CD4-positive, alpha-beta T cell treated with Interleukin-15 for 1 hour (primary cell): ENCODE measurements around the gene RNF13.
"Not testable (repeated sequence)": the region's sequence is repeated elsewhere in the genome, so short reads cannot be mapped to it uniquely, and the experiment has no call there.

ENCODE experiments used
- DNase-seq: peaks from one replicate; pipeline ENCODE4 v3.0.0-alpha.2; 2020

RNF13 gene

DNA sequence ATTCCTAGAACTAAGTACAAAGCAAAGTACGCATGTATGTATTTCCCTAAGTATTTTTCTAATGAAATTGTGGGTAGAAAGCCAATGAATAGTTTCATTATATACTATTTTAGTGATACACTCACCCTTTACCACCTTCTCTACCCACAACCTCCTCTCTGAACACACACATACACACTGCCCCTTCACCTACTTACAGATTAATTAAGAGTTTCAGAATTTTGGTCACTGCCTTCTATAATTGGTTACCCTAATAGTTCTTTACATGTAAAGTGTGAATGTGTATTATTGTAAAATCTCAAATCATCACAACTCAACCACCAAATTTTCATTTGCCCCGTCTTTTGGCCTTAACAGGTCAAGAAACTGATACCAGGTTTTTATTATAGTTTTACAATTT, 150.5 kb downstream of the RNF13 start:
- DNase-seq = no peak

DNA sequence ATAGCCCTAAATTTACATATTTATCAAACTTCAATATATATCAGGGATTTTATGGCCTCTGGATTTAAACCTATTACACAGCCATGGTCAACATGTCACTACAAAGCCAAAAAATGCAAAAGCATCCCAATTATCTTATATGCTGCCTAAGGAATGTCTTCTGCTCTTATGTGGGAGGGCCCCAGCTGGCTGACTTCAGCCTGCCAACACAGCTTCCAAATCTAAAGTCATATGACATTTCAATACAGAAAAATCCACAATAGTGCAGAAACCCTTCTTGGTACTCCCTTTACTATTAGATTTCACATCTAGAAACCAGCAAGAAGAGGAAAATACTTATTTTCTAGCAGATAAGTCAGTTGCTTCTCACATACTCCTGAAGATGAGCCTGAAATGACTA, 151.3 kb downstream of the RNF13 start:
- DNase-seq = no peak

DNA sequence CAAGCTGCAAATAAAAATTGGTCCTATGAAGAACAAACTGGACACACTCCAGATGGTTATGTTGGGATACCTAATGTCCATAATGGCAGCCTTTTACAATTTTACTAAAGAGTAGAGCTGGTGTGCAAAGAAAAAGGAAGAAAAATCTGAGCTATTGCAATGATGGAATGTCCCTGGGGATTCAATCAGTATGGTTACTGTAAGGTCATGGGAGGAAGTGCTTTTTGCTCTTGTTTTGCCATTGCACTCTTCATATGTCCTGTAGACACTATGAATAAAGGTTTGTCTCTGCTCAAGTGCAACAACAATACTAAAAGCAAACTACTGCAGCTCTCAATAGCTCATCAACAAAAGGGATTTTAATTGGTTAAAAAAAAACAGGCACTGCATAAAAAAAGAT, 152.3 kb downstream of the RNF13 start:
- DNase-seq = no peak

DNA sequence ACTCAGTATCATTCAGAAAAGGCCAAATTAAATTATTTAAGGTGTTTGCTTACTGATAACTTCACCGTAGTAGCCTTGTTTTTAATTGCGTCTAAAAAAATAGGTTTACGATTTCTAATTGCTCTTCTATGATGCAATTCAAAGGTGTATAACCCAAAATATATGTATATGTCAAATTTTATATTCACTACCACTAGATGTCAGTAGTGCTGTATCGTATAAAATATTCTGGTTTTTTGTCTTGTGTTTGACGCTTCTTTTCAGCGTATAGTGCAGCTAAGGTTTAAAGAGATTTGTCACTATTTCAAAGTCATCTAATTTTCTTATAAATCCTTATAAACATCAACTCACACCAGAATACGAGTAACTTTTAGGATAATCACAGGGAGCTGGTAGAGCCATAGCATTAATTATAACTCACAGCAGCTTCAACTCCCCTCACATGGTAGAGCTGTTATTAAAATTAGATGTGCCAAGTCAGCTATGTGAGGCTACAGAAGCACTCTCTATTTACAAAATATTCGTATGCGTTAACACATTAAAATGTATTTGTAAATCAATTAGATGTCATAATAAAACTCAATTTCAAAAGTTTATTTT, 154.2 kb downstream of the RNF13 start:
- no peak for DNase-seq

DNA sequence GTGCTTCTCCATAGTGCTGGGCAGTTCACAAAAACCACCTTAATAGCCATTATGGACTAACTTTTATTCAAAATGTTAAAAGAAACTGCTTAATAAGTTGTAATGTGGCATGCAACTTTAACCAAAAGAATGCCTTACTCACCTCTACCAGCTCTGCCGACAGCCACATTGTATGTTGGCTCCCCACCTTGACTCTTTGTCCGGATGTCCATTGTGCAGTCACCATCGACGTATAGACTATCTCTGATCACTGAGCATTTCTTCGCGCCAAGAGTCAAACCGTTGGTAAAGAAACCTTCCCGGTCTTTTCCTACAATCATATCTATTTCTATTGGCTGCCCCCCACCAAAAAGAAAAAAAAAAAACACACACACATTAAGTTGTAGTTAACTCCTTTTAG, 155.2 kb downstream of the RNF13 start:
- no peak for DNase-seq

DNA sequence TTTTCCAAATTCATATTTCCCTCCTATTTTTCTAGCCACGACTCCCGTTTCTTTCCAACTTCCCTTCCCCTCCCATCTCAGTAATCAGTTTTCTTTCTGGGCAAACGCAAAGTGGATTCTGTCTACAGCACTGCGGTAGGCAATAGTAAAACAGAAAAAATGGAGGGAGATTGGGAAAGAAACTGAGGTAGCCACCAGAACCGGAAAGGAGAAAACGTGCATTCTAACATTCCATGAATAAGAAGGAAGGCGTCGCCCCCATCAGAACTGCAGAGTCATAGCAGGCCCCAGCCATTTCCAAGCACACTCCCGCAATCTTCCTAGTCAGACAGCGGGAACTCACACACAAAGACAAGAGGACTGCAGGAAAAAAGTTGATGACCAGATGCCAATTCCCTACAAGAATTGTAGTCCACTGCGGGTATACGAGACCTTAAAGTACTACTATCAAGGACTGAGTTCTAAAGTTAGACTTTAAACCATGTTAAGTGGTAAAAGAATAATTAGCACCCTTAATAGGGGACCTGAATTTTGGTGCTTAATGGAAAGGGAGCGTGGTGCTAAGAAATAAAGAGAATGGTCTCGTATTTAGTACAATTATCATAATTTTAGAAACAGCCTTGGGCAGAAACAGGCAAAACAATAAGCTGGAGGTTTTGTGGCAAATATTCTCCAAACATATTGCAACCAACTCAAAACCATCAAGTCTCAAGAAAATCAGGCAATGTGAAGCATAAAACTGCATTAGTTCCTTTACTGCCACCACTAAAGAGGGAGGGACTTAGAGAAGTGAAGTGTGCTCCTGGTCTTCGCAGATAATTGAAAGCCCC, 156.3 kb downstream of the RNF13 start:
- DNase-seq = no peak

DNA sequence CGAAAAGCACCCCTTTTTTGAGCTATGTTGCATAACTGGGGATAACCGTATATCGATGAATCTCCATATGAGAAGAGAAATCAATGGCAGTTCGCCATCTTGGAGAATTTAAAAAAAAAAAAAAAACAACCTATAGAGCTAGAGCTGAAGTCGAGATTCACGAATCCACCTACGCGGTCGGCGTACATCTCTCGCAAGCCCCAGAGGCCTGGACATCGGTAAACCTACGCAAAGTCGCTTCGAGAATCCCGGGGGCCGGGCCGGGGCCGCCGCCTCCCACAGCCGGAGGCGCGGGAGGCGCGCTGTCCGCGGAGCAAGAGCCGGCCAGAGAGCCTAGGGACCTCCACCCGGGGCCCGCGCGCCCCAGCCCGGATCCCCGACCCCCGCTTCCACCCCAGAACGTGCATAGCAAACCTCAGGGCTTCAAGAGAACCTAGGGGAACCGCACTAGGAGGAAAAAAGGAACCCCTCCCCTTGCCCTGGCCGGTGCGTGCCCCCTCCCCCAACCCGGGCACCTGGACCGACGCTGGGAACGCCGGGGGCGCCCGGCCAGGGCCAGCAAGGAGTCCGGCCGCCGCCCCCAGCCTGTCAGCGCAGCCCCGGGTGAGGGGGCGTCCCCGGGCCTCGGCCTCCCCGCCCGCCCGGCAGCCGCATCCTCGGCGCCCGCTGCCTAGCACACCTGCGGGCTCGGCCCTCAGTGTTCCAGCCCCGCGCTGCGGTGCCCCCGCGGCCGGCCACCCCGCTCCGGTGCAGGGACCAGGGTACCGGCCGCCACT, 157.1 kb downstream of the RNF13 start:
- DNase-seq = peak; percentile 73

DNA sequence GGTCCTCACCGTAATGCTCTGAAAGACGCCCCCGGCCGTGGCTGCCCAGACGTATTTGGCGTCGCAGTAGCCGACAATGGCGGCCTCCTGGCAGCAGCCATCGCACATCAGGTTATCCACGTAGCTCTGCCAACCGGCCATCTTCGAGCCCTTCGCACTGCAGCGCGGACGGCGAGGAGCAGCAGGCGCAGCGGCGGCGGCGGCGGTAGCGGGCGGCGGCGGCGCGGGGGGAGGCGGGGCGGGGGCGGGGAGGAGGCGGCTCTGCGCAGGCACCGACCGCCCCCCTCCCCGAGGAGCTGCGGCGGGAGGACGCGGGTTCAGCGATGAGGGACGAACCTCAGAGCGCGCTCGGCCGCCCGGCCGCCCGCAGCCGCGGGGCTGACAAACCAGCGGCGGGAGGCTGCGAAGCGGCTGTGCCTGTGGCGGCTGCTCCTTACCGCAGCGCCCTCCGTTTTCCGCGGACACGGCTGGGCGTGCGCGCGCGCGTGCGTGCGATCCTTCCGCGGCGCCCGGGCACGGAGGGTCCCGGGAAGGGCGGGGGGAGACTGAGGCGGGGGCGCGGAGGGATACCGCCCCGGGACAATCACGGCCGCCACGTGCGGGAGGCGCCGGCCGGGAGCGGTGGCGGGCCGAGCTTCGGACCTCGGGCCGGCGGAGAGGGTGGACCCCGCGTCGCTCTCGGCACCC, 157.8 kb downstream of the RNF13 start, which contains the start of gene PFN2:
Gene PFN2, minus strand, starts transcription at position 180 of the 687 bp plus-strand sequence. Its CDS starts 39 bp downstream, at position 141.
- peak; percentile 49 for DNase-seq

DNA sequence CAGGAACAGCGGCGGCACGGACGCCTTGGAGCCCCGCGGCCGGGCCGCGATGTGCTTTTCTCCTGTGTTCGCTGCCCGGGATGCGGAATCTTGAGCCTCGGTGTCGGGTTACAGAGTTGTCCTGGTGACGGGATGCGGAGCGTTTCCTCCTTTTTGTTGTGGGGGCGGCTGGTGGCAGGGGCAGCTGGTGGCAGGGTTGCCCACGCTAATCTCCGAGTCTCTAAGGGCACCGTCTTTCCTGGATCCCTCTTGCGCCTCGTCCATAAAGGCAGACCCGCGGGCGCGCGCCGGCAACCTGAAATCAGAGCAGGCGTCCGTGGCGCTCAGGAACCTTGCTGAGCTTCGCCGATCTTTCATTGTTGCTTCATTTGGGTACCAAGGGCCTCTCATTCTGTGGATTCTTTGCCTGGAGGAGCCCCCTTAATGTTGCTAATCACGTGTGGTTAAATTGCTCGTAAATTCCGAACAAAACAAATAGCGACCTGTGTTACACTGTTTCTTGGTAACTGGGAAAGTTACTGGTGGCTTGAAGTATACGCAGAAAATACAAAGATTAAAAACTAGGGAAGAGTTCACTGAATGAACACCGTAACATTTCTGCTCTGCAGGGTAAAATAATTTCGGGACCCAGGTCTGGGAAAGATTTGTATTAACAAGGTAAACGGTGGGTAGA, 158.5 kb downstream of the RNF13 start:
- peak; percentile 17 for DNase-seq

DNA sequence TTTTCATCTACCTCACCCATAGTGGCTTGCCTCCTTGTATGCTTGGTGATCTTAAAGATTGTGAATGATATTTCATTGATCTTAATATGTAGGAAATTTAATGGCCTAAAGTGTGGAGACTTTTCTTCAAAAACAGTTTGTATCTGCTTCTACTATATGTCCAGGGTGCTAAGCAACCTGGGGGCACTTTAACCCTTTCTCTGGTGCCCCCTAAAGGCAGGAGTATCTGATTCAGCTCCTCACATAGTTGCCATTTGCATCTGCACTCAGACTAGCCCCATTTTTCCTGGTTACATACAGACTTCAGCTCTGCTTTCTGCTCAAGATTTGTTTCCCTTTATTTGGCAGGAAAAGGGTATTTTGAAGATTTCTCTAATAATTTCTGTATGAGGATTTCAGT, 162.9 kb downstream of the RNF13 start:
- DNase-seq = no peak

DNA sequence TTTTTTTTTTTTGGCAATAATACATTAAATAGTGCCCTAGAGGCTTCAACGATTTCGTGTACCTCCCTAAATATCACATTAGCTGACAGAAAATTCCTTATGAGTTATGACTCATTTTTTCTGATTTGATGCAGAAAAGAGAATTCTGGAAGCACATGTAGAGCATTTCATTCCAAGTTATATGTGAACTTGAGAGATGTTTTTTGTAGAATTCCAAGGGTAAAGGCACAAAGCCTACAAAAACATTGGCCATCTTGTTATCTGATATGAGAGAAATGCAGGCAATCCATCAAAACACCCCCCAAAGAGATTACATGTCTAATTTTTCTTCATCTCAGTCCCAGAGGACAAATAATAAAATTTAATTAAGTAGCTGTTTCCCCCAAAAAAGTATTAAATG, 164.4 kb downstream of the RNF13 start:
- DNase-seq = no peak

DNA sequence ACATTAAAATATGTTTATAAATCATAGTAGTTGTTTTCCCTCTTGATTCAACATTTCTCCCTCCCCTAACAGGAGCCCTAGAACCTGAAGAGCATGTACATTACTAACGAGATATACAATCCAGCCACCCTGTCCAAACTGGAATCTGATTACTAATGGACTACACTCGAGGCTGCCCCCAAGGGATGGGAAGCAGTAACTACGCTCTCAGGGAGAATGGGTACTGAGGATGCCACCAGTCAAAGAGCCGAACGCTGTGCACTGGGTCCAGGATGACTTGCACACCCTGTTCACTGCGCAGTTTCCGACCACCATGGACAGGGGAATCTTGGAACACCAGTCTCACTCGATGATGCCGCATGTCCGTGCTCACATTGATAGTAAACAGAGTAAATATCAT, 169.0 kb downstream of the RNF13 start:
- not testable (repeated sequence) for DNase-seq

DNA sequence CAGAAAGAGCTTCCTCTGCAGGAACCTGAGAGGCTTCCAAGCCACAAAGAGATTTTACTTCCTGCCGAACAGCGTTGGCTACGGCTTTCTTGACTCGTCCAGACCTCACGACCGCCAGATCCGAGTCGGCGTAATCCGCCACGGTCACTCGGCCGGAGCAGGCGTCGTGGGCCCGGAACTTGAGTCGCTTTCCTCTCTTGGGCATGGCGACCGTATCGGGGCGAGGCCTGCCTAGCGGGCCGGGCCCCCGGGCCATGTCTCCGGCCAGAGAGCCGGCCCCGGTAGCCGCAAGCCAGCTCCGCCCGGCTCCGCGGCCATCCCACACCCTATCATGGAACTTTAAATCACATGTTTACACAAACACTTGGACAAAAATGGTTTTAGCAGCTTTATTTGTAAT, 170.0 kb downstream of the RNF13 start:
- DNase-seq = not testable (repeated sequence)

DNA sequence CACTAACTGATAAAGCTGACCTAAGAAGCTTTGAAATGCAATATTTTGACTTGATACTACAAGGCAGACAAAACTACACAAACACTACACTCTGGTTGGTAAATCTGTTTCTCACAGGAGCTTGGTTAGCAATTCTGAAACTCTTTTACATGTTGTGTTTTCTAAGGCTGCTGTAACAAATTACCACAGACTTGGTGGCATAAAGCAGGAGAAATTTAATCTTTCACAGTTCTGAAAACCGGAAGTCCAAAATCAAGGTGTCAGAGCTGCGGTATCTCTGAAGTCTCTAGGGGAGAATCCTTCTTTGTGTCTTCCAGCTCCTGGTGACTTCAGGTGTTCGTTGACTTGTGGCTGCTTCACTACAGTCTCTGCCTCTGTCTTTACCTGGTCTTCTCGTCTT, 170.6 kb downstream of the RNF13 start:
- no peak for DNase-seq

DNA sequence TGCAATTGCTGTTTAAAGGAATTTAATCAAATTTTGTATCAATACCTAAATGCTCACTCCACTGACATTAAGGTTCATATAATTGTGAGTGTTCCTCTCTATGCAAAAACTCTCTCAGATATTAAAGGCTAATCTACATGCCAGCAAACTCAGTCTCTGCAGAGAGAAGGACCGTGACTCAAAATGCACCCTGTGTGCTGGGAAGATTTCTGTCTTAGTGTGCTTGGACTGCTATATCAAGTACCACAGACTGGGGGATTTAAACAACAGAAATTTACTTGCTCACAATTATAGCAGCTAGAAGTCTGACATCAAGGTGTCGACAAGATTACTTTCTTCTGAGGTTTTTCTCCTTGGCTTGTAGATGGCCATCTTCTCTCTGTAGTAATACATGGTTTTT, 176.3 kb downstream of the RNF13 start:
- DNase-seq = no peak

DNA sequence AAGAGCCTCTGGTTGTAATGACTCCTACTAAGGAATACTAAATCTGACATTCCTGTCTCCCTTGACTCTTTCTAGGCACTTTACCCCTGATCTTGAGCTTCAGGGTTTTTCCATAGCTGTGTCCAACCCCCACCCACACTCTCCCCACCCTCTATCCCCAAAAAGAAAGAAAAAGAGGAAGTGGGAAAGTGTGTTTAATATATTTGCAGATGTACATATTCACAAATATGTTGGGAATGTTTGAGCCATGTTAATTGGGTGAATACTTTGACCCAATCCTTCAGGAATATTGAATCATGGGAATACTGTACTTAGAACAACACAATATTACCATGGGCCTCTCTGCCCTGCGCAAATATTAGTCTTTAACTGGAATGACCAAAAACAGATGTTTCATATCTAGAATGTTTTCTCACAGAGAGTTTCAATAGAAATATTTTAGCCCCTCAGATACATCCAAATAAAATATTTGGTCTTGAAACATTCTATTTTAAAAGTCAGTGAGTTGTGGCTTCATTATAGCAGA, 177.5 kb downstream of the RNF13 start:
- DNase-seq = no peak

DNA sequence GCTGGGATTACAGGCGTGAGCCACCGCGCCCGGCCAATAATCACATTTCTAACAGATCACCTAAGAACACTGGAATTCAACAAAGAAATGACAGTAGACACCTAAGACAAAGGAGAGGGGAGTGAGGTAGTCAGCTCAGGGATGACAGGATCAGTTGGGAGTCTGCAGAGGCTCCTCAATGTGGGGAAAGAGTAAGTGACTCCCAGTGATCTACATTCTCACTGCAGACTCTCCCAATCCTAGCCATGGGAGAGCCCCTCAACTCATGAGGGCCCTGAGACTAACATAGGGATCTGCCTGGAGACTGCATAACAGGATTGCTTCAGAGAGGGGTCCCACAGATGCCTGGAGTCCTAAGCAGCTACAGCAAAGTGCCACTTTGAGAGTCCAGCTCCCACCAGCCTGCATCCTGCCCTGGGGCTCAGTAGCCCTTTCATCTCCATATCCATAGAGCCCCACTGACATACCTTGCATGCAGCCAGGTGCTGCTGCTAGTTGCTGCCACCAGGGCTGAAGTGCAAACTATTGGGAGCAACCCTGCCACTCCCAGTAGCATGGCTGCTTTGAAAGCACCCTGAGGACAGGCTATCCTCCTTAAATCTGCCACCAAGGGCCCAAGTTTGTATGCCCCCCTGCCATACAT, 179.5 kb downstream of the RNF13 start:
- no peak for DNase-seq

DNA sequence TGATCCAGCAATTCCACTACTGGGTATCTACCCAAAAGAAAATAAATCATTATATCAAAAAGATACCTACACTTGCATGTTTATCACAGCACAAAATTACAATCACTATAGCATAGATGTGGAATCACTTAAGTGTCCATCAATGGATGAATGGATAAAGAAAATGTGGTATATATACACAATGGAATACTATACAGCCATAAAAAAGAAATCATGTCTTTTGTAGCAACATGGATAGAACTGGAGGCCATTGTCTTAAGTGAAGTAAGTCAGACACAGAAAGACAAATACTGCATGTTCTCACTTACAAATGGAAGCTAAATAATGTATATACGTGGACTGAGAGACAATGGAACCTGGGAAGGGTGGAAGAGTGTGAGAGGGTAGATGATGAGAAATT, 185.9 kb downstream of the RNF13 start:
- no peak for DNase-seq

DNA sequence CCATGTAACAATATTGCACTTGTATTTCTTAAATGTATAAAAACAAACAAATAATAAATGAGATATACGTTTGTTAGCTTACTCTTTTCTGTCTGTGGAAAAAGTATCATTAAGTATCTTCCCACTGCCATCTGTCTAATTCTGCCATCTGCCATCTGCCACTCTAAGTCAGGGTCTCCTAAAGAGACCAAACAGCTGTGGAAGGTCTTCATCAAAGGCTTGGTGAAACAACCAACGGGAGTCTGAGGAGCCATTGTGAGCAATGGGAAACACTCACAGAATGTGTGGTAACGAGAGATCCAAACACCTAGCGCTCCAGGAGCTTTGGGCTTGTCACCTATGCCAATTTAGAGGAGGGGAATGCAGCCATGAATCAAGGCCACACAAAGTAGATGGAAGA, 186.4 kb downstream of the RNF13 start:
- no peak for DNase-seq

DNA sequence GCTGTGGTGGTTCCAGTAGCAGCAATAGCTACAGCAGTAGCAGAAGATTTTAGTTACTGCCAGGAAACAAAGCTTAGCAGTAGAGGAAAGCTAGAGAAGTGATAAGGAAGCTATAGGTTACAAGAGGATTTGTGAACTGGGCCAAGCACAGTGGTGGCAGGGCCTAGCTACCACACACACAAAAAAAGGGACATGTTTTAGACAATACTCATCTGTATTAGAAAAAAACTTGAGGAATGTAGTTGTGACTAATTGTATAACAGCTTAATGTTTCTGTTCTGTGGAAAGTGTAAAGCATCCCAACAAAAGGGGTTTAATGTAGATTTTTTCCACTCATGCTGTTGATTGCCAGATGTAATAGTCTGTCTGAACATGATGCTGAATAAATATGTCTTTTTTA, 187.6 kb downstream of the RNF13 start:
- no peak for DNase-seq

DNA sequence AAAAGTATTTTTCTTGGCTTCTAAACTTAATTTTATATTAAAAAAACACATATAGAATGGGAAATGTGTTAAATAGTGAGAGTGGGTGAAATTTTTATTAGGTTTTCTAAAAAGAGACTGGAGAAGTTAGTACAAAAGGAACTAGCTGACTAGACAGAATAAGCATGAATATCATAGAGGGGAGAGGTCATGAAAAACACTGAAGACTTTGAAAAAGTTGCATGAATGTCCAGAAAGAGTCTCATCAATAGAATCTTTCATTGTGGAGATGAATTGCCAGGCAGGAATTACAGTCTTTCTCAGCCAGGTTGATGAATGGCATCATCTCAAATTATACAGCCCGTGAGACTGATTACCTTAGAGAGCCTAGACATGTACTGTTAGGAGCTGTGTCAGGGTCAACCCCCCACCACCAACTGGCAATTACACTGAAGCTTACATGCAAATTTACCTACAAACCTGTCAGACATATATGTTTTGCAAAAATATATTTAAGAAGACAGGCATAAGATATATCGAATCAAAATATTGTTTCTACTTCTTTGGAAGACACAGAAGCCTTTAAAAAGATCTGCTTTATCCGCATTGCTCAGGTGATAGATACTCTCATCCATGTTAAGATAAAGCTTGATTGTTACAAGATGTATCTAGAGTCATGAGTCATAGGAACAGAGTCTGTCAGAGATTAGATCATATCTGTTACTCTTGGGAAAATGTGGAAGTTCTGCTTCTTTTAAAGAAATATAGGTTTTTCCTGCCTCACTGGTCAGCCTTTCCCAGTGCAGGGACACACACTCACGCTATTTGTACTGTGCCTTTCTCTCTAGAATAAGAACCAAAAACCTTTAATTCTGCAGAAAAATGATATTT, 192.5 kb downstream of the RNF13 start:
- DNase-seq = no peak
